GM18868 (cell line): Measurements from ENCODE around the gene RSRC1.

Experiments
- ATAC-seq: cut with Tn5 transposase; IDR thresholded peaks from one replicate; pipeline ENCODE4 v1.9.1; 2021; ENCODE audit warnings: mild to moderate bottlenecking, moderate library complexity; ENCODE audit not compliant: unreplicated experiment

RSRC1 gene

GRCh38 chr3:158127250-158128219 lies 17.6 kb downstream of the RSRC1 start:
- ATAC-seq = no peak

- ATAC-seq = no peak
These were observed 18.9 kb downstream of the RSRC1 start for GRCh38 chr3:158128755-158129154.

GRCh38 chr3:158134363-158134762 lies 24.5 kb downstream of the RSRC1 start:
- ATAC-seq = no peak

GRCh38 chr3:158140396-158140795 lies 30.5 kb downstream of the RSRC1 start:
- no peak for ATAC-seq

GRCh38 chr3:158148218-158148617 lies 38.3 kb downstream of the RSRC1 start:
- ATAC-seq = no peak

- ATAC-seq = peak; percentile 80
These were observed 42.3 kb downstream of the RSRC1 start for GRCh38 chr3:158152186-158152585.

- no peak for ATAC-seq
These were observed 49.1 kb downstream of the RSRC1 start for GRCh38 chr3:158158969-158159368.

GRCh38 chr3:158159714-158160113 lies 49.8 kb downstream of the RSRC1 start:
- no peak for ATAC-seq

- no peak for ATAC-seq
These were observed 51.1 kb downstream of the RSRC1 start for GRCh38 chr3:158160958-158161357.

GRCh38 chr3:158165141-158165655 lies 55.3 kb downstream of the RSRC1 start:
- no peak for ATAC-seq

GRCh38 chr3:158165730-158166129 lies 55.8 kb downstream of the RSRC1 start:
- ATAC-seq = no peak

GRCh38 chr3:158166223-158166622 lies 56.3 kb downstream of the RSRC1 start:
- ATAC-seq = no peak

GRCh38 chr3:158167737-158168557 lies 58.1 kb downstream of the RSRC1 start:
- ATAC-seq = peak; percentile 63

GRCh38 chr3:158169091-158169491 lies 59.2 kb downstream of the RSRC1 start:
- ATAC-seq = no peak

GRCh38 chr3:158181096-158181495 lies 71.2 kb downstream of the RSRC1 start:
- no peak for ATAC-seq

GRCh38 chr3:158185711-158186110 lies 75.8 kb downstream of the RSRC1 start:
- ATAC-seq = no peak

- no peak for ATAC-seq
These were observed 91.1 kb downstream of the RSRC1 start for GRCh38 chr3:158200955-158201354.

GRCh38 chr3:158205324-158205723 lies 95.4 kb downstream of the RSRC1 start:
- ATAC-seq = no peak

GRCh38 chr3:158205994-158206393 lies 96.1 kb downstream of the RSRC1 start:
- ATAC-seq = peak; percentile 81

- no peak for ATAC-seq
These were observed 100.2 kb downstream of the RSRC1 start for GRCh38 chr3:158210067-158210466.

GRCh38 chr3:158213461-158213860 lies 103.6 kb downstream of the RSRC1 start:
- no peak for ATAC-seq
